Neural crest cell (in vitro differentiated cells): Measurements from ENCODE around the gene DIAPH2. TPM values are rescaled to one million over a fixed set of nuclear protein-coding genes. Genes with fewer than 3 reads are reported as not detected.

Experiments
- DNase-seq: peaks from one replicate; pipeline ENCODE4 v3.0.0; 2021; ENCODE audit warnings: low read depth, mixed read lengths, low spot score
- H3K27ac Mint-ChIP-seq: one replicate; pipeline ENCODE4 v1.8.0; 2021; ENCODE audit warnings: mild to moderate bottlenecking, mixed read lengths; ENCODE audit not compliant: unreplicated experiment
- H3K27me3 Mint-ChIP-seq: 2 replicates; pipeline ENCODE4 v1.8.0; 2021; ENCODE audit warnings: low read depth, mild to moderate bottlenecking, mixed read lengths
- H3K36me3 Mint-ChIP-seq: 2 replicates; pipeline ENCODE4 v1.8.0; 2021; ENCODE audit warnings: low read depth, mild to moderate bottlenecking, mixed read lengths
- H3K4me1 Mint-ChIP-seq: 2 replicates; pipeline ENCODE4 v1.8.0; 2021; ENCODE audit warnings: mixed read lengths
- H3K4me3 Mint-ChIP-seq: one replicate; pipeline ENCODE4 v1.8.0; 2021; ENCODE audit warnings: mild to moderate bottlenecking, mixed read lengths
- H3K9me3 Mint-ChIP-seq: 2 replicates; pipeline ENCODE4 v1.8.0; 2021; ENCODE audit warnings: mixed read lengths
- CTCF ChIP-seq: fragments of 200-600 bp; sonication (generic); conservative IDR thresholded peaks from 2 replicates; pipeline ENCODE4 v1.5.0; 2021; ENCODE audit warnings: antibody characterized with exemption, mild to moderate bottlenecking
- total RNA-seq: library from RNA; stranded (reverse); gene quantifications from 2 replicates; pipeline ENCODE4 v1.2.1, GENCODE V29; 2021

DIAPH2 gene
- total RNA-seq, 1 donor from 2014 or later, result 8.4 TPM

GRCh38 chrX:96861661-96862060, 177.0 kb downstream of the DIAPH2 start:
- H3K27ac Mint-ChIP-seq, result no peak overlapping the region
- no peaks in the 10 kb centered on the region for H3K27me3 Mint-ChIP-seq
- no peaks in the 10 kb centered on the region for H3K4me1 Mint-ChIP-seq
- no peaks in the 10 kb centered on the region for H3K36me3 Mint-ChIP-seq
- H3K9me3 Mint-ChIP-seq, result no peaks in the 10 kb centered on the region
- no peak for TF ChIP-seq CTCF
- no peak overlapping the region for H3K4me3 Mint-ChIP-seq
- DNase-seq, result no peak

- no peak for DNase-seq
- Mint-ChIP-seq H3K9me3 (no peaks in the 10 kb centered on the region), H3K4me3 (peak within 1 kb of the TSS; percentile 17), H3K4me1 (peaks cover 8% of the 10 kb centered on the region), H3K27me3 (no peaks in the 10 kb centered on the region), H3K36me3 (peaks cover 2% of the 10 kb centered on the region), H3K27ac (no peak within 1 kb of the TSS)
- no peak for TF ChIP-seq CTCF
These were observed 199.0 kb downstream of the DIAPH2 start, which contains the start of gene RPA4 for GRCh38 chrX:96883608-96884007. TSS of gene RPA4 (plus strand) at chrX:96883908. CDS start at chrX:96884311, 403 bp downstream.

- Mint-ChIP-seq H3K4me3 (no peak overlapping the region), H3K27me3 (no peaks in the 10 kb centered on the region), H3K9me3 (no peaks in the 10 kb centered on the region), H3K36me3 (peaks cover 2% of the 10 kb centered on the region), H3K27ac (no peak overlapping the region), H3K4me1 (peaks cover 8% of the 10 kb centered on the region)
- DNase-seq, result no peak
- no peak for TF ChIP-seq CTCF
These were observed 199.4 kb downstream of the DIAPH2 start for GRCh38 chrX:96884027-96884426.

- no peaks in the 10 kb centered on the region for H3K36me3 Mint-ChIP-seq
- no peaks in the 10 kb centered on the region for H3K27me3 Mint-ChIP-seq
- peaks cover 5% of the 10 kb centered on the region for H3K4me1 Mint-ChIP-seq
- TF ChIP-seq CTCF, result no peak
- no peaks in the 10 kb centered on the region for H3K9me3 Mint-ChIP-seq
- DNase-seq, result no peak
- H3K27ac Mint-ChIP-seq, result no peak overlapping the region
- H3K4me3 Mint-ChIP-seq, result no peak overlapping the region
These were observed 205.1 kb downstream of the DIAPH2 start for GRCh38 chrX:96889726-96890125.

GRCh38 chrX:96906741-96907140, 222.1 kb downstream of the DIAPH2 start:
- no peak for DNase-seq
- no peak for TF ChIP-seq CTCF
- Mint-ChIP-seq H3K36me3 (no peaks in the 10 kb centered on the region), H3K27ac (no peak overlapping the region), H3K4me1 (peaks cover 9% of the 10 kb centered on the region), H3K9me3 (no peaks in the 10 kb centered on the region), H3K27me3 (no peaks in the 10 kb centered on the region), H3K4me3 (no peak overlapping the region)
